ENCODE results near the gene OR6N2.

Gene OR6N2, protein sequence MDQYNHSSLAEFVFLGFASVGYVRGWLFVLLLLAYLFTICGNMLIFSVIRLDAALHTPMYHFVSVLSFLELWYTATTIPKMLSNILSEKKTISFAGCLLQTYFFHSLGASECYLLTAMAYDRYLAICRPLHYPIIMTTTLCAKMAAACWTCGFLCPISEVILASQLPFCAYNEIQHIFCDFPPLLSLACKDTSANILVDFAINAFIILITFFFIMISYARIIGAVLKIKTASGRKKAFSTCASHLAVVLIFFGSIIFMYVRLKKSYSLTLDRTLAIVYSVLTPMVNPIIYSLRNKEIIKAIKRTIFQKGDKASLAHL

GRCh38 chr1:158781104-158781503 is at the start of gene OR6N2:
TSS of gene OR6N2 (minus strand) at chr1:158781204. CDS start at chr1:158777635, 3,569 bp downstream.
- no peak within 1 kb of the TSS for H3K9ac ChIP-seq (ENCODE audit: low read depth, low read length)
- no peak within 1 kb of the TSS for H3K27ac ChIP-seq (ENCODE audit: low read length)
- no peaks in the 10 kb centered on the region for H4K20me1 ChIP-seq (ENCODE audit: insufficient read depth, low read length)
- no peak for ATAC-seq (ENCODE audit: insufficient read depth, low read depth)
- no peaks in the 10 kb centered on the region for H3K4me1 ChIP-seq (ENCODE audit: insufficient read depth, low read length)
- H3K79me2 ChIP-seq (ENCODE audit: insufficient read depth, low read length): no peaks in the 10 kb centered on the region
- no peaks in the 10 kb centered on the region for H3K36me3 ChIP-seq (ENCODE audit: insufficient read depth, low read length)
- peaks cover 23% of the 10 kb centered on the region for H3K27me3 ChIP-seq (ENCODE audit: insufficient read depth, low read length, poor library complexity)
- no peaks in the 10 kb centered on the region for H3K9me3 ChIP-seq (ENCODE audit: insufficient read depth, low read length, severe bottlenecking)
- H2AFZ ChIP-seq (ENCODE audit: low read depth, low read length): no peak within 1 kb of the TSS
- H3K4me2 ChIP-seq (ENCODE audit: insufficient read depth, low read length): no peak within 1 kb of the TSS
- DNase-seq: no peak
- TF ChIP-seq CTCF (IDR thresholded peaks at IDR 0.05; ENCODE audit: borderline replicate concordance, extremely low read depth, low read length, poor library complexity, severe bottlenecking) (no peak), EZH2 (IDR thresholded peaks at IDR 0.05; ENCODE audit: borderline replicate concordance, low read depth, low read length, severe bottlenecking) (no peak)
- H3K4me3 ChIP-seq (ENCODE audit: low read depth in 1 of 2, low read length in 2 of 2): no peak within 1 kb of the TSS

- Histone ChIP-seq H3K9me3 (ENCODE audit: insufficient read depth, low read length, severe bottlenecking) (peaks cover 9% of the 10 kb centered on the region), H3K4me3 (ENCODE audit: low read depth in 1 of 2, low read length in 2 of 2) (no peak overlapping the region), H3K9ac (ENCODE audit: low read depth, low read length) (no peak overlapping the region), H3K4me1 (ENCODE audit: insufficient read depth, low read length) (no peaks in the 10 kb centered on the region), H4K20me1 (ENCODE audit: insufficient read depth, low read length) (no peaks in the 10 kb centered on the region), H3K27me3 (ENCODE audit: insufficient read depth, low read length, poor library complexity) (no peaks in the 10 kb centered on the region), H3K36me3 (ENCODE audit: insufficient read depth, low read length) (no peaks in the 10 kb centered on the region), H2AFZ (ENCODE audit: low read depth, low read length) (no peak overlapping the region), H3K27ac (ENCODE audit: low read length) (no peak overlapping the region), H3K79me2 (ENCODE audit: insufficient read depth, low read length) (no peaks in the 10 kb centered on the region), H3K4me2 (ENCODE audit: insufficient read depth, low read length) (no peak overlapping the region)
- TF ChIP-seq CTCF (IDR thresholded peaks at IDR 0.05; ENCODE audit: borderline replicate concordance, extremely low read depth, low read length, poor library complexity, severe bottlenecking) (no peak), EZH2 (IDR thresholded peaks at IDR 0.05; ENCODE audit: borderline replicate concordance, low read depth, low read length, severe bottlenecking) (no peak)
- DNase-seq (no peak), ATAC-seq (ENCODE audit: insufficient read depth, low read depth) (no peak)
Measured at GRCh38 chr1:158830074-158830677, 49.2 kb upstream of the OR6N2 start.

DNA sequence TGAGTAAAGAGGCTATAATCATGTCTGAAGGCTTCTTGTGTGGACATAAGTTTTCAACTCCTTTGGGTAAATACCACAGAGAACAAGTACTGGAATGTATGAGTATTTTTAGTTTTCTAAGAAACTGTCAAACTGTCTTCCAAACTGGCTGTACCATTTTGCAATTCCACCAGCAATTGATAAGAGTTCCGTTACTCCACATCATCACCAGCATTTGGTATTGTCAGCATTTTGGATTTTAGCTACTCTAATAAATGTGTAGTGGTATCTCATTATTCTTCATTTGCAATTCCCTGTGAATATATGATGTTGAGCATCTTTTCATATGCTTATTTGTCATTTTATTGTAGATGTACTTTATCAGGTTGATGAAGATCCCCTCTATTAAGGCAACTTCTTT is 40.7 kb upstream of the OR6N2 start:
- no peak for TF ChIP-seq CTCF (IDR thresholded peaks at IDR 0.05; ENCODE audit: borderline replicate concordance, extremely low read depth, low read length, poor library complexity, severe bottlenecking)
- Histone ChIP-seq H4K20me1 (ENCODE audit: insufficient read depth, low read length) (no peaks in the 10 kb centered on the region), H3K27ac (ENCODE audit: low read length) (no peak overlapping the region), H3K36me3 (ENCODE audit: insufficient read depth, low read length) (no peaks in the 10 kb centered on the region), H3K27me3 (ENCODE audit: insufficient read depth, low read length, poor library complexity) (peaks cover 9% of the 10 kb centered on the region), H2AFZ (ENCODE audit: low read depth, low read length) (no peak overlapping the region), H3K9ac (ENCODE audit: low read depth, low read length) (no peak overlapping the region), H3K9me3 (ENCODE audit: insufficient read depth, low read length, severe bottlenecking) (no peaks in the 10 kb centered on the region), H3K4me3 (ENCODE audit: low read depth in 1 of 2, low read length in 2 of 2) (no peak overlapping the region), H3K4me1 (ENCODE audit: insufficient read depth, low read length) (no peaks in the 10 kb centered on the region), H3K4me2 (ENCODE audit: insufficient read depth, low read length) (no peak overlapping the region), H3K79me2 (ENCODE audit: insufficient read depth, low read length) (no peaks in the 10 kb centered on the region)
- ATAC-seq (ENCODE audit: insufficient read depth, low read depth) (no peak), DNase-seq (no peak)
